Mononuclear cell (primary cell): ENCODE measurements around the gene SDK1. TPM values are rescaled to one million over a fixed set of nuclear protein-coding genes. Genes with fewer than 3 reads are reported as not detected.

Experiments
- H3K27me3 ChIP-seq: 2 replicates; pipeline ENCODE4 v1.6.0; 2011; ENCODE audit warnings: low read length, control low read depth; ENCODE audit not compliant: insufficient read depth
- H3K4me1 ChIP-seq: 2 replicates; pipeline ENCODE4 v1.5.1; 2011; ENCODE audit warnings: mild to moderate bottlenecking, low read length, control low read depth; ENCODE audit not compliant: insufficient read depth
- H3K4me3 ChIP-seq: 2 replicates; pipeline ENCODE4 v1.5.1; 2011; ENCODE audit warnings: mild to moderate bottlenecking, low read length, moderate library complexity
- H3K9me3 ChIP-seq: 2 replicates; pipeline ENCODE4 v1.5.1; 2011; ENCODE audit warnings: low read depth, mild to moderate bottlenecking, control low read depth, low read length
- total RNA-seq: library from RNA; depleted of rRNA; stranded (reverse); fragments of >200 nt; gene quantifications from one replicate; pipeline ENCODE4 v1.2.3, GENCODE V29; 2012

Gene SDK1
- total RNA-seq, 1 donor = 0.31 TPM

- no peaks in the 10 kb centered on the region for H3K27me3 ChIP-seq
- no peaks in the 10 kb centered on the region for H3K4me1 ChIP-seq
- no peaks in the 10 kb centered on the region for H3K9me3 ChIP-seq
- no peak overlapping the region for H3K4me3 ChIP-seq
These were observed 348.8 kb downstream of the SDK1 start for GRCh38 chr7:3649678-3650440.

GRCh38 chr7:3650844-3651243 is 349.8 kb downstream of the SDK1 start:
- Histone ChIP-seq H3K9me3 (no peaks in the 10 kb centered on the region), H3K27me3 (no peaks in the 10 kb centered on the region), H3K4me3 (no peak overlapping the region), H3K4me1 (no peaks in the 10 kb centered on the region)

- H3K4me3 ChIP-seq = no peak overlapping the region
- H3K4me1 ChIP-seq = no peaks in the 10 kb centered on the region
- no peaks in the 10 kb centered on the region for H3K27me3 ChIP-seq
- no peaks in the 10 kb centered on the region for H3K9me3 ChIP-seq
These were observed 354.6 kb downstream of the SDK1 start for GRCh38 chr7:3655635-3656034.

DNA sequence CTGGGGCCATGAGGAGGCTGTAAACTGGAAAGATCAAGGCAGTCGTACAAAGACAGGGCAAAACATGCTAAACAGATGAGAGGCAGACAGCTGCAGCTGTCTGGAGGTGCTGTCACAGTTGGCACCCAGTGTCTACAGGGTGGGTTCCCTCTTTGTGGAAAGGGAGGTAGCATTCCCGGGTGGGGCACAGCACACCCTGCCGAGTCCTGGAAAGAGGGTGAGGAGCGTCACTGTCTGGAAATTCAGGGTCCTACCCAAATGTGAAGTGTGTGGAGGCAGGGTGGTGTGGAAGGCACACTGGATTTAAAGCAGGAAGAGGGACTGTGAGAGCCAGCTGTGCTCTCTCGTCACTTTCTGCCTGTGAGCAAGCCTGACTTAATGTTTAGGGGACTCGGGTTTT is 356.2 kb downstream of the SDK1 start:
- Histone ChIP-seq H3K9me3 (no peaks in the 10 kb centered on the region), H3K4me1 (no peaks in the 10 kb centered on the region), H3K27me3 (no peaks in the 10 kb centered on the region), H3K4me3 (no peak overlapping the region)

DNA sequence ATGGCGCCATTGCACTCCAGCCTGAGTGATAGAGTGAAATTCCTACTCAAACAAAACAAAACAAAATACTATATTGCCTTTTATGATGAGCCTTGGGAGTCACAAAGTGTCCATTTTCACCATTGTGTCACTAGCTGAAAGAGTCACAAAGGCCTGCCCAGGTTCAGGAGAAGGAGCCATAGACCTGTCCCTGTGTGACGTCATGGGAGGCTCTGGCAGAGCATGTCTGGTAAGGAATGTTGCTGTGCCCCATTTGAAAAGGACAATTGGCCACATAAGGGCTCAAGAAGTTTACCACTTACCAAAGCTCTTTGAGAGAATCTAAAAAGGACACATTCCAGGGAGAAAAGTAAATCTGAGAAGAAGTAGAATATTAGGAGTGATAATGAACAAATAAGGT is 367.7 kb downstream of the SDK1 start:
- Histone ChIP-seq H3K27me3 (no peaks in the 10 kb centered on the region), H3K9me3 (no peaks in the 10 kb centered on the region), H3K4me1 (peaks cover 3% of the 10 kb centered on the region), H3K4me3 (no peak overlapping the region)

DNA sequence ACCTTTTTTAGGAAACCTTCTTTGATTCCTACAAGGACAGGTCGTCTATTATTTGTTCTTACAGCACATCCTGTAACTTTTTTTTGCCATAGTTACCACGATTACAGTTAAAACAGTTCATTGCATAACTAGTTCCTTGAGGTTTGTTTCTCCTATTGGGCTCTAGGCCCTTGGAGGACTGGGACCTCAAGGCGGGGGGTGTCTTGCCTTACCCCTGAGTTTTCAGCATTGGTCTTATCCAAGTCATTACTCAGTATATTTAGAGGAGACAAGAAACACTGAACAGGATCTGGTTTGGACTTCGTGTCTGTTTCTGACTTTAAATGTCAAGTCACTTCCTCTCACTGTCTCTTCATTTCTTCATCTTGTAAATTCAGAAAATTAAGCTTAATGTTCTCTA is 369.8 kb downstream of the SDK1 start:
- Histone ChIP-seq H3K4me3 (no peak overlapping the region), H3K9me3 (no peaks in the 10 kb centered on the region), H3K4me1 (peaks cover 3% of the 10 kb centered on the region), H3K27me3 (no peaks in the 10 kb centered on the region)

GRCh38 chr7:3673524-3673923 is 372.5 kb downstream of the SDK1 start:
- Histone ChIP-seq H3K9me3 (no peaks in the 10 kb centered on the region), H3K4me3 (no peak overlapping the region), H3K27me3 (no peaks in the 10 kb centered on the region), H3K4me1 (peaks cover 3% of the 10 kb centered on the region)

GRCh38 chr7:3678314-3678810 is 377.3 kb downstream of the SDK1 start:
- H3K4me1 ChIP-seq = no peaks in the 10 kb centered on the region
- no peaks in the 10 kb centered on the region for H3K27me3 ChIP-seq
- H3K4me3 ChIP-seq = no peak overlapping the region
- H3K9me3 ChIP-seq = no peaks in the 10 kb centered on the region

DNA sequence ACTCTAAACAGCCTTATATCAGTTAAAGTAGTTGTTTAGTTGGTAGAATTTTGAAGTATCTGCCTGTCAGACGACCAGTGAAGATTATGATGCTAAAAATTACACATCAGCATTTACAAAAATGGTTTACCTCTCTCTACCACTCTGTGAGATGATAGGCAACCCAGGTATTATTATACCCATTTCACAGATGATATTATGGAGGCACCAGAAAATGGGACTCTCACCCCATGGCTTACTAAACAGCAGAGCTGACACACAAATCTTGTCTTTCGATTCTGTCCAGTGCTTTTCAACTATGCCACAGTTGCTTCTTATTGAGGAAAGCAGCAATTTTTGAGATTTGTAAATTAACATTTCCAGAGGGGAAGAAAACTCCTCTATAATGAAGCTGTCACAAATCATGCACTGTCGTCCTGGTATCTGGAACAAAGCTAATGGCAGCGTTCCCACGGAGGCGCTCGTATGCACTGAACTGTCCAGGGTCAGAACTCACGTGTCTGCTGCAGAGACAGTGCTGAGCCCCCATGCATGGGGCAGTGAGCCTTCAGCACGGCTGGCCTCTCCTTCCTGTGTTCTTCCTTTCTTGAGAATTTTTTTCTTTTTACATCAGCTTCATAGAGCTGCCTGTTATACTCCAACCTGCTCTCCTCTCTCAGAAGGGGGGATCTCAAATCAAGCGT is 381.1 kb downstream of the SDK1 start:
- no peaks in the 10 kb centered on the region for H3K9me3 ChIP-seq
- no peaks in the 10 kb centered on the region for H3K27me3 ChIP-seq
- H3K4me3 ChIP-seq = no peak overlapping the region
- H3K4me1 ChIP-seq = no peaks in the 10 kb centered on the region

GRCh38 chr7:3683546-3684539 is 382.8 kb downstream of the SDK1 start:
- Histone ChIP-seq H3K9me3 (no peaks in the 10 kb centered on the region), H3K27me3 (no peaks in the 10 kb centered on the region), H3K4me1 (no peaks in the 10 kb centered on the region), H3K4me3 (no peak overlapping the region)

DNA sequence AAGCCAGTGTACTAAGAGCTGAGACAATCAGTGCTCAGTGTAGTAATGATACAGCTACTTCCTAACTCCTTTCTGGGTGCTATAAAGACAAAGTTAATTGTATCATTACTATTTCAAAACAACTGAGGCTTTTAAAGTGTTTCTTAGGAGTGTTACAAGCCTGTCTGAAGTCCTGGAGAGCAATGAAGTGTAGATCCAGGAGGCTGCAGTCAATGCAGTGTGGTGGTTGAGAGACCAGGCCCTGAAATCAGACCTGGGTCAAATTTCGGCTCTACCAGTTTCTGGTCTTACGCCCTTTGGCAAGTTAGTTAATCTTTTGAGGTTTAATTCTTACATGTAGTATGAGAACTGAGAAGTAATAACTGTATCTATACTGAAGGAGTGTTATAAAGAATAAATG is 387.0 kb downstream of the SDK1 start:
- Histone ChIP-seq H3K27me3 (no peaks in the 10 kb centered on the region), H3K9me3 (no peaks in the 10 kb centered on the region), H3K4me3 (no peak overlapping the region), H3K4me1 (no peaks in the 10 kb centered on the region)

DNA sequence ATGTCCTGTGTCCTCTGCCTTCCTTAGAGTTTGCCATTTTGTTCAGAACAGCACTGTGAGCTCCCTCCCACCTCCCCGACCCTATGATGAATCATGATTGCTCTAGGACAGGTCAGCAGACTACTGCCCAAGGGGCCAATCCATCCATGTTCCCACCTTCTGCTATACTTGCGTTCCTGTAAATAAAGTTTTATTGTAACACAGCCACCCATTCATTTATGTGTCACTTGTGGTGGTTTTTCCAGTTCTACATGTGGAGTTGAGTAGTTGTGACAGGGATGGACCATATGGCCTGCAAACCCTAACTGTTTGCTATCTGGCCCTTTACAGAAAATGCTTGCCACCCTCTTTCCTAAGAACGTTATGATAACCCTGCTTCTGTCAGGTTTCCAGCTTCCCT is 387.8 kb downstream of the SDK1 start:
- Histone ChIP-seq H3K4me3 (no peak overlapping the region), H3K27me3 (no peaks in the 10 kb centered on the region), H3K4me1 (no peaks in the 10 kb centered on the region), H3K9me3 (no peaks in the 10 kb centered on the region)

- Histone ChIP-seq H3K9me3 (no peaks in the 10 kb centered on the region), H3K27me3 (no peaks in the 10 kb centered on the region), H3K4me3 (no peak overlapping the region), H3K4me1 (no peaks in the 10 kb centered on the region)
These were observed 390.6 kb downstream of the SDK1 start for GRCh38 chr7:3691478-3692158.

DNA sequence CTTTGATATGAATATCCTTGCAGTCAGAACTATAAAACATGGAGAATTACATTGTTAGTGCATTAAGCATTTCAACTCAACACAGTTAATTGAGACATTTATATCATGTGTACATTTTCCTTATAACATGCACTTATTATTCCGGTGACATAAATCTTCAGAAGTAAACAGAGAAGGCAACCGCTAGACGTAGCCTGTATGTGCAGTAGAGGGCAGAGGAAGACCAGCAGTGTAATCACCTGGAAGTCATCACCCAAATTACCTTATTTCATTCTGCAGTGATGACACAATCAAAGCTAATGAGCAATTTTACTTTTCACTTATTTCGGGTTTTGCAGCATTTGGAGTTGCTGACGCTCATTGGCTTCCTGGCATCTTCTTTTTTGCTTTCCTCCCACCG is 394.6 kb downstream of the SDK1 start:
- no peaks in the 10 kb centered on the region for H3K9me3 ChIP-seq
- no peak overlapping the region for H3K4me3 ChIP-seq
- no peaks in the 10 kb centered on the region for H3K4me1 ChIP-seq
- H3K27me3 ChIP-seq = no peaks in the 10 kb centered on the region
